HG02588 (cell line): ENCODE measurements around the gene EXOSC9.

Experiments used
- ATAC-seq: cut with Tn5 transposase; IDR thresholded peaks from one replicate; pipeline ENCODE4 v1.9.1; 2021; ENCODE audit warnings: mild to moderate bottlenecking, moderate library complexity; ENCODE audit not compliant: unreplicated experiment

The EXOSC9 gene

DNA sequence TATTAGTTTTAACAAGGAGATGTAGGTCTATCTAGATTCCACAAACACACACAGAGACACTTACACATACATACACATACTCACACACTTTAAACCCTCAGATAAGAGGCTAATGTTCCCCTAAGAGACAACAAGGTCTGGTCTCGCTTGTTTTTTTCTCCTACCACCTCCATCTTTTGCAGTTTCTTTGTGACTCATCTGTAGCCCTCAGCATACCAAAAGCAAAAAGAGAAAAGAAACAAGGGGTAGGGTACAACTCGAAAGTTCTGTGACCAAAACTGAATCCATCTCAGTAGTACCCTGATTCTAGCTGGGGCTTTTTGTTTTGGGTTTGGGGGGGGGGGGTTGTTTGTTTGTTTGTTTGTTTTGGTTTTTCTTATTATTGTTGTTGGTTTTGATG lies 12.2 kb upstream of the EXOSC9 start:
- peak; percentile 96 for ATAC-seq

DNA sequence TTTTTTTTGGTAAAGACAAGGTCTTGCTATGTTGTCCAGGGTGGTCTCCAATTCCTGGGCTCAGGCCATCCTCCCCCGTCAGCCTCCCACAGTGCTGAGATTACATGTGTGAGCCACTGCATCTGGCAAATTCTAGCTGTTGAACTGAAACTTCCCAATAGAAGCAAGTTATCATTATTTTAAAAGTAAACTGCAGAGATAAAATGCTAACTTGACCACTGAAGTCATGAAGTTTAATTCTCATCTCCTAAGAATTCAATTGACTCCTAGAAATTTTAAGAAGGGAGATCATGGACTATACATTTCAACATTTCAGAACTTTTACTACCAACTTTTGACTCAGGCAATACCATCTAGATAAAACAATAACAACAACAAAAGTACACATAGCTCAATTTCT lies 11.7 kb upstream of the EXOSC9 start:
- ATAC-seq, result no peak

DNA sequence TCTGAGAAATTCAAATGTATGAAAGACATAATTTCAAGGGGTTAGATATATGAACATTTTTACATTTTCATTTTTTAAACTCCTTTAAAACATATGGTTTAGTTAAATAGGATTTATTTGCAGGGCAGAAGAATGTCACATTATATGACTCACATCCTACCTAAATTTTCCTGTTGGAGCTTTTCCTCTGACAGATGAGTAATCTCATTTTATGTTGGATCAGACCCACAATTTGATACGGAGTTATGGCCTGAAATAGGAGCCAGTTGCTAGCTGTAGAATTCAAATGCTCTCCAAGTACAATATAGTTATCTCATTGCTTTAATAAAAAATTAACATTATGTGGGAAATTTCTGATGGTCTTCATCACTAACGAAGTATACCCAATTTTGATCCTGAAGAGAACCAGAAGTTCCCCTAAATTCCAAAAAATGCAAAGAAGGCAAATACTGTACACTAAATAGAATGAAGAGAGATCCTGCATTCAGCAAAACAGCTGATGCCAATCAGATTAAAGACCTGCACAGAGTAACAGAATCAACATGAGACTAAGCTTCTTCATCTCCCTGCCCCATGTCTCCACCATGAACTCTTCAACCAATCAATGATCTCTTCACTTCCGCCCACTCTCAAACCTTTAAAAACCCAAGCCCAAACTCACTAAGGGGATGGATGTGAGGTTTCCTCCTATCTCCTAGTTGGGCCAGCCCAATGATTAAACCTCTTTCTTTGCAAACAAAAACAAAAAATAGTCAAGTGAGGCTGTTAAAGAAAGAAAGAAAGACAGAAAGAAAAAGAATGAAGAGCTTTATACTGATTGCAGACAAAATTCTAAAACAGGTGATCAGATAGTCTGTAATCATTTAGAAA lies 10.9 kb upstream of the EXOSC9 start:
- ATAC-seq, result no peak

DNA sequence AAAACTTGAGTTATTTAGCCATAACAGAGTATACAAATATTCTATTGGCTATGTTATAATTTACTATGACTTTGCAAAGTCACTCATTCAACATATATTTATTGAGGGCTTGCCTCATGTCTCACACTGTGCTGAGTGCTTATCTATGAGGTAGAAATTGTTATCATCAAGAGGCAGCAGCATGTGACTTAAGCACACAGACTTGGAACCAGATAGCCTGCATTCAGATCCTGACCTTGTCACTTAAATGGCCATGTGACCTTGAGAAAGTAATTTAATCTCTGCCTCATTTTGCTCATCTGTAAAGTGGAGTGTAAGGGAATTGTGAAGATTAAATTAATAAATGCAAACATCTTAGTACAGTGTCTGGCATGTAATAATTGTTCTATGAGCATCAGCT lies 10.1 kb upstream of the EXOSC9 start:
- no peak for ATAC-seq

DNA sequence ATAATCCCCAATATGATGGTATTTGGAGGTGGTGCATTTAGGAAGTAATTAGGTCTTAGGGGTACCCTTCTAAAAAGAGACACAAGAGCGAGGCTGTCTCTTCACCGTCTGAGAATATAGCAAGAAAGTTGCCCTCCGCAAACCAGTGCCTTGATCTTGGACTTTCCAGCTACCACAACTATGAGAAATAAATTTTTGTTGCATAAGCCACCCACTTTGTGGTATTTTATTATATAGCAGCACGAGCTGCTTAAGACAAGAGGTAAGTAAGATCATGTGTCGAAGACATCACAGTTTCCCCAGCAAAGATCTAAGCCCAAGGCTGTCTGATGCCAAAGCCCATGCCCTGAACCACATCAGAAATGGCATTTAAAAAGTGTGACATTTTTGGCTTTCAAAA lies 9.6 kb upstream of the EXOSC9 start:
- ATAC-seq, result no peak

DNA sequence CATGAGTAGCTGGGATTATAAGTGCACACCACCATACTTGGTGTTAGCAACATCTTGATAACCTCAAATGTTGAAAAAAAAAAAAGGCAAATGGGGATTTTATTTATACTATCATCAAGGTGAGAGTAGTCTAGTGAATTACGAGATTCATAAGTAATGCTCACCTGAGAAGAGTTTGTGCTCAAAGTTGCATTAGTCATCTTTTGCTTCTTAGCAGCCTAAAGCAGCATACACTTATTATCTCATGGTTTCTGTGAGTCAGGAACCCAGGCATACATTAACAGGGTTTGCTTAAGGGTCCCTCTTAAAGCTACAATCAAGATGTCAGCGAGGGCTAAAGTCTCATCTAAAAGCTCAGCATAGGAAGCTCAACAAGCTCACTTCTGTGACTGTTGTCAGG lies 8.2 kb upstream of the EXOSC9 start:
- no peak for ATAC-seq

DNA sequence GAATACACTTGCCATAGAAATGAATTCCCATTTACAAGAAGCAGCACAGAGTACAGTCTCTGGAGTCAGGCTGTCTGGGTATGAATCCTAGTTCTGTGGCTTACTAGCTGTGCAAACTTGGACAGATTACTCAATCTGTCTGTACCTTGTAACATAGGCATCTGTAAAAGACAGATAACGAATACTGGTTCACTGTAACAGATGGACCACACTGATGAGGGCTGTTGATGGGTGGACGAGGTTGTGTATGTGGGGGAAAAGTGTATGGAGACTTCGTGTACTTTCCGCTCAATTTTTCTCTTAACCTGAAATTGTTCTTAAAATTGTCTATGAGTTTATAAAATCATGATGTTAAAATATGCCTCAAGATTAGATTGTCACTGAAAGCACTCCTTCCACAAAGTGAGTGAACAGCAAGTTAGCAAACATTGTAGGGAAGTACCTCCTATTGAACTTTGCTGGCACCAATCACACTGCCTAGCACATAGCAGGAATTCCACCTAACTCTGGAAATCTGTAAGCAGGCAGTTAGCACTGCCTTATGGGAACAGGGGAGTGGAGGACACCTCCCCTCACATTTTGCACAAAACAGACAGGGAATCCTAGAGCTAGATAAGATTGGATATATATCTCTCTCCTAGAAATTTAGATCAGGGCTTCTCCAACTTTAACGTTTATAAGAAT lies 6.5 kb upstream of the EXOSC9 start:
- ATAC-seq, result no peak

DNA sequence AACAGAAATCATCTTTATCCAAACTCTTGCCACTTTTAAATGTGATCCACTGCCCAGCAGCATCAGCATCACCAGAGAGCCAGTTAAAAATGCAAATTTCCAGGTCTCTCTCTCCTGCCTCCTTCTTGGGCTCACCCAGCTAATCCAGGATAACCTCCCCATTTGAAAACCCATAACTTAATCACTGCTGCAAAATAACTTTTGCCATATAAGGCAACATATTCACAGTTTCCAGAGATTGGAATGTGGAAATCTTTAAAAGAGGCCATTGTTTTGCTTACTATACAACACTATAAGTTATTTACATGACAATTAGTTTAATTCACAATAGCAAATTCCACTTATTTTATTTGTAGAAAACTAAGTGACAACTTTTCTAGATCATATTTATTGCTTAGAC lies 4.8 kb upstream of the EXOSC9 start:
- ATAC-seq, result no peak

DNA sequence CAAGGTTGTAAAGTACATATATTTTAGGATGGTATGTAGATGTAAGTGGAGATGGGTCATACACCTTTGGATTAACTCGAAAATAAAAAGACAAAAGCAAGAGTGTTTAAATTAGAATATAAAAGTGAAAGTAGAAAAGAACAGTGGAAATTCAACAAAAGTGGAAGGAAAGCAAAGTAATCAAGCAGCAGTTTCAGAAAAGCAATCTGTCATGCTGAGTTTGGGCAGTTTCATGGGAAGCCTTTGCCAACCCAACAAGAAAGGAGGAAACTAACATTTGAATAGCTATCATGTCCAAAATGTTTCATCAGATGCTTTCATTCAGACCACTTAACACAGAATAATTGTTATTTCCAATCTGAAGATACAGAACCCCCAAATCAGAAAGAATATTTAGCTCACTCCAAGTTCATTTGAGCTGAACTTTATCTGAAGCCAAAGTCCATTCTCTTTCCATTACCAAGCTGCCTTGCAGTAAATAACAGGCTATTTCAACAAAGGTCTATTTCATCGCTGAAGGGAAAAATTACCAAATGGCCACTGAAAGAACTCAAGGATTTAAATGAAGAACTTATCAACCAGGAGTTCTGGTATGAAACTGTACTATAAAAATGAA lies 1.8 kb upstream of the EXOSC9 start:
- no peak for ATAC-seq

DNA sequence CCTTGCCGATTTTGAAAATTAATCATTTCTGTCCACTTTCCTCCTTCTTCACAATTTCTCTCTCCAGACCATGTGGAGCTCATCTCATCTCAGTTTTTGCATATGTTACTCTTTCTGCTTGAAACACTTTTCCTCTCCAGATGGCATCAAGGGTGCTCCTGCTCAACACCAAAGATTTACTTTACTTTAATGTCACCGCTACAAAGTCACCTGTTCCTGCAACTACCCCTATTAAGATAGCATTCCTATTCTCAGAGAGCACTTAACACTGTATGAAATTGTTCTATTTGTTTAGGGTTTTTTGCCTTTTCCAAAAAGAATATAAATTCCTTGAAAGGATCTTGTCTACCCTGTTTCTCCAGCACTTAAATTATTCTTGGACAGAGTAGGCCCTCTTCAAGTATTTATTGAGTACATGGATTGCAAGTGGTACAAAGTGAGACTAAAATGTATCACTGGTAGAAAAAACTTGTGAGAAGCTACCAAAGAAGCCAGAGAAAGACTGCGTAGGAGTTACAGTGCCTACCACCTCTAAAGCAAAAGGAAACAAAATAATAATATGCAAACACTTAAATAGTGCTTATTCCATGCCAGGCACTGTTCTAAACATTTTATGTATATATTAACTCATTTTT lies 1.1 kb upstream of the EXOSC9 start:
- no peak for ATAC-seq

DNA sequence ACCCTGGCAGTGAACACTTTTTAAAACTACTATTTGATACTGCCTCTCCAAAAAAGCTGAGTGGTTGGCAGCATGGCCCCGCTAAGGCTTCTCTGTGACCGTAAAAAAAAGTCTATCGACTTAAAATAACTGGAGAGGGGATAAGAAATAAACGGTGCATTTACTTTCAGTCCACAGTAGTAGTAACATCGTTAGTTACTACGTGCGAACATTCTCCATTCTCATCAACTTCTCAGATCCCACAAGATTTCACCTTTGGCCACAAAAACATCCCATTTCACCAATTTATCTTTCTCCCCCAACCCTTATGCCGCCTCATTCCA lies 524 bp upstream of the EXOSC9 start:
- peak; percentile 19 for ATAC-seq

DNA sequence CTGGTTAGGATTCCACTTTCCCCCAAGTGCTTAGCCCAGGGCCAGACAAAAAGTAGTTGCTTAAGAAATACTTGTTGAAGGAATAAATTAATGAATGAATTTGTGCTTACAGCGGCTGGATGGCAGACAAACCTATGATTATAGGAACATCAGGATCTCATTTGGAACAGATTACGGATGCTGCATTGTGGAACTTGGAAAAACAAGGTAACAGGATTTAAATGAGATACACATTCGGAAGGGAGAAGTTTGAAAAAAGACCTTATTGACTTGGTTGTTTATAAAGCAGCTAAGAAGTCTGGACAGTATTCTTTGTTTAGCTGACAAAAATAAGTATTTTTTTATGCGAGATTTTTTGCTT lies 572 bp downstream of the EXOSC9 start:
- ATAC-seq, result no peak

DNA sequence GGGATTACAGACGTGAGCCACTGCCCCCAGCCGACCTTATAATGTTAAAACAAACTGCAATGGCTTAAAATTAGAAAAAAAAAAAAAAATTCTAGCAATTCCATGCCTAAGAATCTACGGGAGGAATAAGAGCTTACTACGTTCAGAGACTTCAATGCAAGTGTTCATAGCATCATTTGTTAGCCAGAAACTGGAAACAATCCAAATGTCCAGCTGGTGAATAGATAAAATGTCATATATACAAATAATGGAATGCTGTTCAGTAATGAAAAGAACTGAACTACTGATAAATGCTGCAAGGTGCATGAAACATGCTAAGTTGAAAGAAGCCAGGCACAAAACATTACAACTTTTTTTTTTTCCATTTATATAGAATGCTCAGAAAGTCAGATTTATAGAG lies 5.3 kb downstream of the EXOSC9 start:
- ATAC-seq, result no peak

DNA sequence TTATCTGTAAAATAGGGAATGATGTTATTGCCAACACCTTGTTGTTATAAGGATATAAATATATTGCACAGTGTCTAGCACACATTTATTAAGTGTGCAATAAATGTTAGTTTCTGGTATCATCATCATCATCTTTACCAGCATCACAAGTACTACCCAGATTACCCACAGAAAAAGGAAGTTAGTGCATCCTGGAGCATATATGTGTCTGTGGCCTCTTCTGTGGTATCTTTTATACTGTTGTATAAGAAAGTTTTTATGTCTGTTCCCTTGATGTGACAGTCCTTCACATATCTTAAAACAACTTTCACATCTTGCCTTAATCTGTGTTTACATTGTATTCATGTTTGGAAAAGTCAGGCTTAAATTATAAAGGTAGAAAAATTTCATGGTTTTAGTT lies 10.0 kb downstream of the EXOSC9 start:
- no peak for ATAC-seq

DNA sequence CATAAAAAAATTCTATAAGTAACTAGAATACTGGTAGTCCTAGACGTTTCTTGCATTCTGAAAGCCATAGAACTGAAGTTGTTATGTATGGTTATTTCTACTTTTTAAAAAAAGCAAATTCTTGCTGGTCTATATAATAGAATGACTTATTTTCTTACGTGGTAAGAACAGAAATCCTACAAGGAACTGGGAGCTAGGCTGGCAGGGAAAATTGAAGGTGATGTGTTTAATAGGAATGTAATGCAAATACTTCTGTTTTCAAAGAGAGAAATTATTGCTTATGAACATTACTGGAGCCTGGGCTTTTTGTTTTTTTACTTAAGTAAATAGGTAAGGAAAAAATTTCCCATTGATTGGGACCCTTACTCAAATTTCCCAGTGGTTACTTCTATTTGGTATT lies 13.6 kb downstream of the EXOSC9 start:
- no peak for ATAC-seq

DNA sequence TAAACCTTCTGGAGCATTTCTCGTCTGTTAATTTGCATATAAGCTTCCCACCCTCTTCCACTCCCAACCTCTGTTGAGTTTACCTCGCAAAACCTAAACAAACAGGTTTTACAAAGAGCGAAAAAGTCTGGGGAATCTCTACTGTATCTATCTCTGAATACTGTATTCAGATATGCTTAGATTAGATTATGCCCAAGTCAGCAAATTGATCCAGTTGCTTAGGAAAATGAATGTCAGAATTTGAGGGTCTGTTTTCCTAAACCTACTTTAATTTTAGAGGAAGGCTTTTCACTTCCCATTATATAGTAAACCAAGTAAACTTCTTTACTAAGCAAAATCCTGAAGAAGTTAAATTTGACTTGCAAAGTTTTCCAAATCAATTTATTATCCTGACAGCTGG lies 15.9 kb downstream of the EXOSC9 start:
- ATAC-seq, result no peak

DNA sequence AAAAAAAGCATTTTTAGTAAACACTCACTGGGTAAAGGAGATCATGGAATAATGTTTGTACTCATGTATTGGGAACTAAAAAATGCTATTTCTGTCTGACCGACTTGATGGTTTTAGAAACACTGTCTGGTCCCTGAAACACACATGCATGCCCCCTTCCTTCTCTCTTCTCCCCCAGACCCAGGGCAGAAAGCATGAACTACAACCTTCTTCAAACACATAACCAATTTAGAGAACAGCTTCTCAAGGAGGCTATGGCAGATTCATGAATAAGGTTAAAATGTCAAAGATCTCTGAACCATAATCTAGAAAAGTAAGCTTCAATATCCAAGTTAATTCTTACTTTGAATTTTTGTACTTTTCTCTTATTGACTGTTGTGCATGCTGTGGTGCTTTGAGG lies 16.6 kb downstream of the EXOSC9 start:
- no peak for ATAC-seq

DNA sequence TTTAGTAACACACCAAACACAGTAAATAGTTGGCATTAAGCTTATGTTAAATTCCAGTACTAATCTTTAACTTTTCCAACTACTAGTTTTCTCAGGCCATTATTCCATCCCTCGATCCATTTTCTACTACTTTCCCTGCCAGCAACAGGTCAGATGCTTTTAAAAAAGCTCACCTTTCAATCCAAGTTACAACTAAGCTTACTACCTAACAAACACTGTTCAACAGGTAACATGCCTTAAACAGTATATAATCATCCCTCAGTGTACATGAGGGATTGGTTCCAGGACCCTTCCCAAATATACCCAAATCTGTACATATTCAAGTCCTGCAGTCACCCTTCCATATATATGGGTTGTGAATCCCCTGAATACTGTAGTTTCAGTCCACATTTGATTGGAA lies 17.1 kb downstream of the EXOSC9 start:
- ATAC-seq, result no peak

DNA sequence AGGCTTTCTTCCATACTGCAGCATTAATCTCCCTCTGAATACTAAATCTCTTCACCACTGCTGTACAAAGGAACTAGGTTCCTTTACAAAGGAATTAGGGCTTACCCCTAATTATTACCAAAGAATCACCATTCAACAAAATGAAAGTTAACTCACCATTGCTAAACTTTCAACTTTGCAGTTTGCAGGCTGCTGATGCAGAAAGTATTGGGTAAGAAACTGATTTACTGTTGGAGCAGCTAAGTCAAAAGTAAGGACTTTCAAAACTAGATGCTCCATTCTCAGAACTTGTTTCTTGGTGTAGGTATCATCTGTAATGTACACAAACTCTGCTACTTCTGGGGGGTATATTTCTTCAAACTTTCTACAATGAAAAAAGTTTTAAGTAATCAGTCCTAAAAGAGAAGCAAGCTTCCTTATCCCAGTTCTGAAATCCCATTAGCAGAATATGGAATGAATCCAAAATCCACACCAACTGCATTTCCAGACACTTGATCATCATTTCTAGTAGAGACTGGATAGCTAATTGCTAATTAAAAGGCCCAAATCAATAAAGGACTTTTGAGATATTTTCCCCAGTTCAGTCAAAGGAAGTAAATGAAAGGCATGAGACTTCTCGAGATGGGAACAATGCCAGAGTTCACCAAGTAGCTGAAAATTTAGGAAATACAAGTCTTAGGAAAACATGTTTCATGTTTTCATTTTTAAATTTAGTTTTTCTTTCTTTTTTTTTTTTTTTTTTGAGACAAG lies 18.3 kb downstream of the EXOSC9 start:
- ATAC-seq, result no peak

DNA sequence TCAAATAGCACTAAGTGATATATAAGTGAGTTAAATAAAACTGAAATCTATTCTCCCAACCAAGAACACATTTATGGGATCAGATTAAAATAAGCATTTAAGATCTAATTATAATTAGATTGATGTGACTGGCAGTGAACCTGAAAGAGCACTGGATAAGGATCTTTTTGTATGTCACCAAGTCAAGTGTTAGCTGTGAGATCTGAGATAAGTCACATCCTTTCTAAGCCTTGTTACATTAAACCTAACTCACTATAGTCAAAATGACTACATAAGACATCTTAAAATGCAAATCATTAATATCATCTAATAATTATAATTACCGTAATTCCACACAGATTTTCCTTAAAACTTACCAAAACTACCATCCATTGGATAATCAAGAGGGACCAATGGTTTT lies 20.9 kb downstream of the EXOSC9 start:
- ATAC-seq, result no peak

DNA sequence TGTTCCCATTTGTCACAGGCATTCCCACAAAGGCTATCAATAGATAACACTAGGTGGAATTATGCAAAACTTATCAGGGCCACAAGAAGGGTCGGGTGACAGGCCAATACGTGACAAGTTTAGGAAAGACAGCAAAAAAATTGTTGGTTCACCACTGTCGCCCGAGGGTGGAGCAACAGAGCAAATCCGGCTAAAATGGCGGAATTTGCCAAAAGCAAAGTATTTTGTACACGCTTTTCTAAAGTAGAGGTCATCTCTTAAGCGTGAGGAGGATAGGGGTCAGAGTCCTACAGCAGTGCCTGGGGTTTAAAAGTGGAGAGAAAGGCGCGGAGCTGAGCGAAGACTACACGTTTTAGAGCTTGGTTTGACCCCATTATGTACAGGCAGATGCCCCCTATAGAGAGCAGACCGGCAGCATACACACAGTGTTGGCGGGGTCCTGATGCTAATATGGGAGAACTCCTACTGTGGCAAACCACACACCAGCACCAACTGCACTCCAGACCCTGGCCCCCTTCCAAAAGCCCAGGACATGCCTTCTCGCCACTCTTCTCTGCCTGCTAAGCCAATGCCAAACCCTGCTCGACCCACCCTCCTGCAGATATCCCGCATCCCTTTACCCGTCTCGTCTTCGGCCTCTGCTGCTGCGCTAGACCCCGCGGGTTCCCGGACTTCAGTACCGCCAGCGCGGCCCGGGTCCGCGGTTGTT lies 21.8 kb downstream of the EXOSC9 start:
- peak; percentile 31 for ATAC-seq
